ENCODE data around the gene SMYD2.

Gene SMYD2

GRCh38 chr1:214362188-214362882 lies 81.4 kb downstream of the SMYD2 start:
- Histone ChIP-seq H3K27ac (ENCODE audit: low read length) (no peak overlapping the region), H3K9me3 (ENCODE audit: control insufficient read depth, insufficient read depth, low read length) (no peaks in the 10 kb centered on the region), H3K4me3 (ENCODE audit: low read length) (no peak overlapping the region), H3K36me3 (ENCODE audit: control insufficient read depth, insufficient read depth, low read length) (peaks cover 14% of the 10 kb centered on the region), H3K4me1 (ENCODE audit: control insufficient read depth, insufficient read depth, low read length) (no peaks in the 10 kb centered on the region), H3K27me3 (ENCODE audit: control insufficient read depth, insufficient read depth, low read length) (no peaks in the 10 kb centered on the region; the same call in 1 of the 2 replicates)
- no CpG with 5 or more reads among the region's 9 CpGs for WGBS (ENCODE audit: insufficient coverage, insufficient read length)
- no peak for DNase-seq (ENCODE audit: low read depth, low spot score)

GRCh38 chr1:214363386-214363785 lies 82.4 kb downstream of the SMYD2 start:
- no peak overlapping the region for H3K4me3 ChIP-seq (ENCODE audit: low read length)
- H3K36me3 ChIP-seq (ENCODE audit: control insufficient read depth, insufficient read depth, low read length): peaks cover 14% of the 10 kb centered on the region
- H3K27ac ChIP-seq (ENCODE audit: low read length): no peak overlapping the region
- H3K4me1 ChIP-seq (ENCODE audit: control insufficient read depth, insufficient read depth, low read length): no peaks in the 10 kb centered on the region
- no peaks in the 10 kb centered on the region for H3K9me3 ChIP-seq (ENCODE audit: control insufficient read depth, insufficient read depth, low read length)
- no peak for DNase-seq (ENCODE audit: low read depth, low spot score)
- no peaks in the 10 kb centered on the region; the same call in 1 of the 2 replicates for H3K27me3 ChIP-seq (ENCODE audit: control insufficient read depth, insufficient read depth, low read length)
- no CpG with 5 or more reads among the region's 4 CpGs for WGBS (ENCODE audit: insufficient coverage, insufficient read length)

GRCh38 chr1:214364386-214364785 lies 83.4 kb downstream of the SMYD2 start:
- H3K36me3 ChIP-seq (ENCODE audit: control insufficient read depth, insufficient read depth, low read length): peaks cover 17% of the 10 kb centered on the region
- no peaks in the 10 kb centered on the region for H3K9me3 ChIP-seq (ENCODE audit: control insufficient read depth, insufficient read depth, low read length)
- WGBS (ENCODE audit: insufficient coverage, insufficient read length): no CpG with 5 or more reads among the region's 12 CpGs
- H3K27me3 ChIP-seq (ENCODE audit: control insufficient read depth, insufficient read depth, low read length): no peaks in the 10 kb centered on the region; the same call in 1 of the 2 replicates
- H3K4me3 ChIP-seq (ENCODE audit: low read length): no peak overlapping the region
- H3K4me1 ChIP-seq (ENCODE audit: control insufficient read depth, insufficient read depth, low read length): no peaks in the 10 kb centered on the region
- no peak overlapping the region for H3K27ac ChIP-seq (ENCODE audit: low read length)
- no peak for DNase-seq (ENCODE audit: low read depth, low spot score)

- Histone ChIP-seq H3K27ac (ENCODE audit: low read length) (no peak overlapping the region), H3K27me3 (ENCODE audit: control insufficient read depth, insufficient read depth, low read length) (no peaks in the 10 kb centered on the region; the same call in 1 of the 2 replicates), H3K9me3 (ENCODE audit: control insufficient read depth, insufficient read depth, low read length) (no peaks in the 10 kb centered on the region), H3K4me1 (ENCODE audit: control insufficient read depth, insufficient read depth, low read length) (no peaks in the 10 kb centered on the region), H3K36me3 (ENCODE audit: control insufficient read depth, insufficient read depth, low read length) (peaks cover 17% of the 10 kb centered on the region), H3K4me3 (ENCODE audit: low read length) (no peak overlapping the region)
- no peak for DNase-seq (ENCODE audit: low read depth, low spot score)
- WGBS (ENCODE audit: insufficient coverage, insufficient read length): no CpG with 5 or more reads among the region's 4 CpGs
These were observed 83.9 kb downstream of the SMYD2 start for GRCh38 chr1:214364786-214365295.

GRCh38 chr1:214367841-214368240 lies 86.9 kb downstream of the SMYD2 start:
- DNase-seq (ENCODE audit: low read depth, low spot score): no peak
- Histone ChIP-seq H3K4me1 (ENCODE audit: control insufficient read depth, insufficient read depth, low read length) (no peaks in the 10 kb centered on the region), H3K36me3 (ENCODE audit: control insufficient read depth, insufficient read depth, low read length) (peaks cover 14% of the 10 kb centered on the region), H3K4me3 (ENCODE audit: low read length) (no peak overlapping the region), H3K9me3 (ENCODE audit: control insufficient read depth, insufficient read depth, low read length) (no peaks in the 10 kb centered on the region), H3K27ac (ENCODE audit: low read length) (no peak overlapping the region), H3K27me3 (ENCODE audit: control insufficient read depth, insufficient read depth, low read length) (no peaks in the 10 kb centered on the region; the same call in 1 of the 2 replicates)
- no CpG with 5 or more reads among the region's 5 CpGs for WGBS (ENCODE audit: insufficient coverage, insufficient read length)

GRCh38 chr1:214369364-214369763 lies 88.4 kb downstream of the SMYD2 start:
- Histone ChIP-seq H3K27me3 (ENCODE audit: control insufficient read depth, insufficient read depth, low read length) (no peaks in the 10 kb centered on the region), H3K36me3 (ENCODE audit: control insufficient read depth, insufficient read depth, low read length) (peaks cover 7% of the 10 kb centered on the region), H3K9me3 (ENCODE audit: control insufficient read depth, insufficient read depth, low read length) (no peaks in the 10 kb centered on the region), H3K27ac (ENCODE audit: low read length) (no peak overlapping the region), H3K4me3 (ENCODE audit: low read length) (no peak overlapping the region), H3K4me1 (ENCODE audit: control insufficient read depth, insufficient read depth, low read length) (no peaks in the 10 kb centered on the region)
- no CpG with 5 or more reads among the region's 8 CpGs for WGBS (ENCODE audit: insufficient coverage, insufficient read length)
- no peak for DNase-seq (ENCODE audit: low read depth, low spot score)

GRCh38 chr1:214370615-214371014 lies 89.7 kb downstream of the SMYD2 start:
- Histone ChIP-seq H3K27ac (ENCODE audit: low read length) (no peak overlapping the region), H3K4me1 (ENCODE audit: control insufficient read depth, insufficient read depth, low read length) (no peaks in the 10 kb centered on the region), H3K36me3 (ENCODE audit: control insufficient read depth, insufficient read depth, low read length) (peaks cover 3% of the 10 kb centered on the region; the same call in 1 of the 2 replicates), H3K9me3 (ENCODE audit: control insufficient read depth, insufficient read depth, low read length) (no peaks in the 10 kb centered on the region), H3K4me3 (ENCODE audit: low read length) (no peak overlapping the region), H3K27me3 (ENCODE audit: control insufficient read depth, insufficient read depth, low read length) (no peaks in the 10 kb centered on the region)
- WGBS (ENCODE audit: insufficient coverage, insufficient read length): no CpG with 5 or more reads among the region's 3 CpGs
- DNase-seq (ENCODE audit: low read depth, low spot score): no peak

GRCh38 chr1:214372092-214372491 lies 91.1 kb downstream of the SMYD2 start:
- H3K4me1 ChIP-seq (ENCODE audit: control insufficient read depth, insufficient read depth, low read length): no peaks in the 10 kb centered on the region
- no peaks in the 10 kb centered on the region for H3K27me3 ChIP-seq (ENCODE audit: control insufficient read depth, insufficient read depth, low read length)
- H3K9me3 ChIP-seq (ENCODE audit: control insufficient read depth, insufficient read depth, low read length): no peaks in the 10 kb centered on the region
- DNase-seq (ENCODE audit: low read depth, low spot score): no peak
- no peak overlapping the region for H3K27ac ChIP-seq (ENCODE audit: low read length)
- no CpG with 5 or more reads among the region's 5 CpGs for WGBS (ENCODE audit: insufficient coverage, insufficient read length)
- peaks cover 6% of the 10 kb centered on the region; the same call in 1 of the 2 replicates for H3K36me3 ChIP-seq (ENCODE audit: control insufficient read depth, insufficient read depth, low read length)
- H3K4me3 ChIP-seq (ENCODE audit: low read length): no peak overlapping the region

- WGBS (ENCODE audit: insufficient coverage, insufficient read length): no CpG with 5 or more reads among the region's 2 CpGs
- Histone ChIP-seq H3K9me3 (ENCODE audit: control insufficient read depth, insufficient read depth, low read length) (no peaks in the 10 kb centered on the region), H3K27ac (ENCODE audit: low read length) (no peak overlapping the region), H3K4me3 (ENCODE audit: low read length) (no peak overlapping the region), H3K4me1 (ENCODE audit: control insufficient read depth, insufficient read depth, low read length) (0 out of 2 replicates have a peak, but pooled peaks cover 1% of the 10 kb centered on the region), H3K27me3 (ENCODE audit: control insufficient read depth, insufficient read depth, low read length) (no peaks in the 10 kb centered on the region), H3K36me3 (ENCODE audit: control insufficient read depth, insufficient read depth, low read length) (peaks cover 3% of the 10 kb centered on the region; the same call in 1 of the 2 replicates)
- DNase-seq (ENCODE audit: low read depth, low spot score): no peak
These were observed 96.5 kb downstream of the SMYD2 start for GRCh38 chr1:214377485-214377884.

- no peak overlapping the region for H3K27ac ChIP-seq (ENCODE audit: low read length)
These were observed 96.9 kb downstream of the SMYD2 start for GRCh38 chr1:214377886-214378285.

More at GRCh38 chr1:214377886-214378285, 96.9 kb downstream of the SMYD2 start:
- Histone ChIP-seq H3K9me3 (ENCODE audit: control insufficient read depth, insufficient read depth, low read length) (no peaks in the 10 kb centered on the region), H3K4me3 (ENCODE audit: low read length) (no peak overlapping the region), H3K4me1 (ENCODE audit: control insufficient read depth, insufficient read depth, low read length) (0 out of 2 replicates have a peak, but pooled peaks cover 1% of the 10 kb centered on the region), H3K36me3 (ENCODE audit: control insufficient read depth, insufficient read depth, low read length) (peaks cover 4% of the 10 kb centered on the region; the same call in 1 of the 2 replicates), H3K27me3 (ENCODE audit: control insufficient read depth, insufficient read depth, low read length) (no peaks in the 10 kb centered on the region)
- WGBS (ENCODE audit: insufficient coverage, insufficient read length): no CpG with 5 or more reads among the region's 9 CpGs
- DNase-seq (ENCODE audit: low read depth, low spot score): no peak

Data from iPS DF 6.9 (cell line).